ENCODE results near the gene TMEM63A.

The TMEM63A gene

DNA sequence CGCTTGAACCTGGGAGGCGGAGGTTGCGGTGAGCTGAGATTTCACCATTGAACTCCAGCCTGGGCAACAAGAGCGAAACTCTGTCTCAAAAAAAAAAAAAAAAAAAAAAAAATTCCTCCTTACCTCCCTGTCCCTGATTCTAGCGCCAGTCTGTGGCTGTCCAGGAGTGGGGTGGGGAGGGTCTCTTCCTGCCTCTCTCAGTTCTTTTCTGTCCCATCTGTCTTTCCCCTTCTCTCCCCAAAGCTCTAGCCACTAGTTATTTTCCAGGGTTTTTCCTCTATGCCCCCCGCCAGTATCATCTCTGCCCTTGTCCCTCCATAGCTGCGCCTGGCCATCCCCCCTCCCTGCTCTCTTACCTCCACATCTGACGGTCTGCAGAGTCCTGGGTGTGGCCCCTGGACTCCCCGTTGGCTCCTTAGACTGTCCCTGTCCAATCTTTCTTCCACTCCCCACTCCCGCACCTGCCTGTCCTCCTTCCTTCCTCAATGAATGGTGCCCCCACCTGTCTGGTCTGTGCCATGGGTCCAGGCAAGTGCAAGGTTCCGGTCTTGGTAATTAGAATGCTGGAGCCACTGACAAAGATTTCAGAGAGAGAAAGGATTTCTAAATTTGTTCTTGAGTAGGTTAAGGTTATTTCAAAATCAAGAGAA, 1.6 kb upstream of the TMEM63A start:
- FAIRE-seq: no peak

DNA sequence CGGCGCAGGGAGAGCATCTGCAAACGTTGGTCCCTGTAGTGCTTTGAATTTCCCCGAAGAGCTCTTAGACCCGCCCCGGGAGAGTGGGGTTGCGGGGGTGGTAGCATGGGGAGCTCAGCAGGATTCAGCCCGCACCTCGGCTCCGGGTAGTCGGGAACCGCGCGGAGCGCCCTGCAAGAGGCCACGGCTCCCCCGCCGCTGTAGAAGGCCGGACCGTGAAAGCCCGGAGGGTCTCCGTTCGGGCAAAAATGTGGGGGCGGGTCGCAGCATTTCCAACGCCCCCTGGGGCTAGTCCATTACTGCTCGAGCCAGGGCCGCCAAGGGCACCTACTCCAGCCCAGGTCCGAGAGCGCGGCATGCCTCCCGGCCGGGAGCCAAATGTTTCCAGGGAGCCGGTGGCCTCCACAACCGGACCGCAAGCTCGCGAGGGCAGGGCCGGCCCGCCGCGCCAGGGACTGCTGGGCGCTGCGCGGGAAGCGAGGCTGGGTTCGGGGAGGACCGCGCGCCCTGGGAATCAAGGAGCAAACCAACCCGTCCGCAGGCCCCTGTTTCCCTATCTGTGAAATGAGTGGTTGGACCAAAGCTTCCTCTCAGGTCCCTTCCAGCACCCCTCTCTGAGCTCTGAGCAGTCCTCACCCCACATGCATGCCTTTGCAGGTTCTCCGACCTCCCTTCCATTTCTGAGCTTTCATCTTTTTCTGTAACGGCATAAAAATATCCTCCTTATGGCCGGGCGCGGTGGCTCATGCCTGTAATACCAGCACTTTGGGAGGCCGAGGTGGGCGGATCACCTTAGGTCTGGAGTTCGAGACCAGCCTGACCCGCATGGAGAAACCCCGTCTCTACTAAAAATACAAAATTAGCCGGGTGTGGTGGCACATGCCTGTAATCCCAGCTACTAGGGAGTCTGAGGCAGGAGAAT, 775 bp upstream of the TMEM63A start:
- FAIRE-seq: no peak

DNA sequence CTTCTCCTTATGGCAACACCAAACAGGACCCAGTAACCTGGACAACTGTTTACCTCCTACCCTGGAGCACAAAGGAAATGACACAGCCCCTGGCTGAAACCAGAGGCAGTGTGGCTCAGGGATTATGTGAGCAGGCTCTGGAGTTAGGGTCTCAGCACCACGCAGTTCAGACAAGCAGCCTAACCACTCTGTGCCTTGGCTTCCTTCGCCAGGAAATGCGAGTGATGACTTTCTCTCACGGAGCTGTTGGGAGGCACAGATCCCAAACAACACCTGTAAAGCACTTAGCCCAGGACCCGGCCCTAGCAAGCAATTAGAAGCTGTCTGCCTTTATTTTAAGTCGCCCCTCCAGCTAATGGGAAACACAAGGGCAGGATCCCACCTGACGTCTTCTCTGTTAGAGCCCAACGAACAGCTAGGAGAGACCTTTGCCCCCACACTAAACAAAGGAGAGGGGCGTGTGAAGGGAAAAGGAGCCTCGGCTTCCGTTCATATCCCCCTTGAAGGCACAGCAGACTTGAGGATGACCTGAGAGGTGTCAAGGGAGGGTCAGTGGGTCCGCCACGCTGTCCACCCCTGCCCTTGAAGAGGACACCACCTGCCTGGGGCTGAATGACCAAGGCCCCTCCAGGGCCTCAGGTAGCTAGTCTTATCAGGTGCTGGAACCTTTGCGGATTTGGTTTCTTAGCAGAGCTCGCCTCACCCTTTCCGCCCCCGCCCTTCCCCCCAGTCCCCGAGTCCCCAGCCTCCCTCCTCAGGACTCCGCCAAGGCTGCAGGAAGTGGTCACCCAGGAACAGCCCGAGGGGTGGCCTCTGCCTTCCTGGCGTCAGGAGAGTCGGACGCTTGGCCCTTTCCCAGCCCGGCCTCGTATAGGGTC, 860 bp downstream of the TMEM63A start:
- no peak for FAIRE-seq

DNA sequence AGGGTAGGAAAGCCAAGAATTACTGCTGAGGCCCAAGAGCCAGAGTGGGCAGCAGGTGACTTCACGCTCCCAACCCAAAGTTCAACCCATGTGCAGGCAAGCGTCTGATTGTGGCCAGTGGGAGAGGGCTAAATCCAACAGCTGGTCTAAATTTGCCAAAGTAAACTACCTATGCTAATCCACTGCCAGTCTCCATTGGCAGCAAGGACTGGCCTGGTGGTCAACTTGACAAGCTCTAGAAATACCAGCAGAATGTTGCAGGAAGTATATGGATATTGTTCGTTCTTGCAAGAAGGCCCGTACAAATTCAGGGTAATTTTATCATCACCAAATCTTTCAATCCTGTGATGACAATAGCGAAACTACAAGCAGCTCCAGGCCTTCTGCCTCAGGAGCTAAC, 1.5 kb downstream of the TMEM63A start:
- no peak for FAIRE-seq

DNA sequence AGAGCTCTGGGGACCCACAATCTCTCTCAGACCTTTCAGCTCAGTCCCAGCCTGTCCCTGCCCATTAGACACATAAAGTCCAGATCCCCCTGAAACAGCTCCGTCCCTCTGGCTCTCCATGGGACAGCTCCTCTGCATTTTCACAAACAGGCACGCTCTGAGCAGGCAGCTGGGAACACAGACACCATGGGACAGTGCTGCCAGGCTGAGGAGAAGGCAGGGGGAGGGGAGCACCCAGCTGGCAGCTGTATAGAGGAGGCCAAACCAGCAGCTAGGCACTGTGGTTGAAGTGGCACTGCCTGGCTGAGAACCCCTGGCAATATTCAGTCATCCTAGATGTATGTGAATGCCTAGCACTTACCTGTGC, 2.0 kb downstream of the TMEM63A start:
- FAIRE-seq: no peak

DNA sequence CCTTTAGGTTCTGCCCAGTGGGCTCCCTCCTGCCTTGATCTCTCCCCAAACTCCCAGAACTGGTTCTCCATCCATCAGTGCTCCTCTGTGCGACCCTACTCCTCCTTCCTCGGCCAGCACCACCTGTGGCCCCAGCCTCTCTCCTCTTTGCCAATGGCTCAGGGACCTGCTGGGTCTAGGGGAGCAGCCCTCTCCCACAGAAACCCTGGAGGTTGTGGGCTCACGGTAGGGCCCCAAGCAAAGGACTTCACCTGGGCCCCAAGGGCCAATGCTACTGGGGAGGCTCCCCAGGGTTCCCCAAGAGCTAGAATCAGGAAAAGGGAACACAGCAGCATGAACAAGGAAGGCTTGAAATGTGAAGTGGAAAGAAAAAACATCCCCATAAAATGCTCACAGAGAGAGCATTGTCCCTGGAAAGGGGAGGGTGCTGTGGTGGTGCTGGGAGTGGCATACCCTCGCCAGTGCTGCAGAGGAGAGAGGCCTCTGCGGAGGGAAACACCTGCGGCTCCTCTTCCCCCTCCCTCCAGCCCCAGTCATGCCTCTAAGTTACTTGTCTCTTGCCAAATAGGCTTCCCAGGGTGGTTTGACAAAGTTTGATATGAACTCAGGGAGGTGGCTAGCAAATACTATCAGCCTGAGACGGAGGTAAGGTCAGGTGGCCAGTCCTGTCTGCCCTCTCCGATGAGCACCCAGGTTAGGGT, 2.5 kb downstream of the TMEM63A start:
- no peak for FAIRE-seq

DNA sequence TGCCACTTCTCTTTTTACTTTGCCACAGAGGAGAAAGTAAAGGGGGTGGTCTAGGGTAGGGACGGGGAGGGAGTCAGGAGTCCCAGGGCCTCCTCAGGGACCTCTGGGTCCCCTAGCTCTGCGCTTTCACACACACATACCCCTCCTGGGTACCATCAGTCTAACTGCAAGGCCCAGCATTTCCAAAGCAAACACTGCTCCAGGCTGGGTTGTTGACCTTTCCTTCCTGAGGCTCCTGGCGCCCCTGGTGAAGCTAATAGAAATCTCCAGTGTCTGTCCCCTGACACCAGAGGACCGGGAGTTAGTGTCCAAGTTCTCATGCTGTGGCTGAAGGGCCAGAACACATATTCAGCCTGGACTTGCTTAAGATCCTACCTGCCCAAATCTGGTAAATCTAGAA, 3.9 kb downstream of the TMEM63A start:
- no peak for FAIRE-seq

DNA sequence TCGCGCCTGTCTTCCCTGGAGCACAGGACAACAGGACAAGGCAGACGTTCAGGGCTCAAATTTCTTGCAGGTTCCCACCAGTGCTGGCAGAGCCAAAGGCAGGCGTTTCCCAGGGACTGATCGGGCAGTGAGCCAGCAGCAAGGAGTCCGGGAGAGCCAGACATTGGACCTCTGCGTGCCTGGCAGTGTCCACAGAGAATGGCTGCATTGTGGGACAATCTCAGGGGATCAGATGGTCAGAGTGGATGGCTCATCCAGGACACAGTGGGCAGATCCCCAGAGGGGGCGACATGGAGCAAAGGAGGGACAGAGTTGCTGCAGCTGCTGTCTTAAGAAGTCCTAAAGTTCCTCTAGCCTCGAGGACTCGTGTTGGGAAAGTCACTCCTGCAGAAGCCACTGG, 4.6 kb downstream of the TMEM63A start:
- FAIRE-seq: no peak

DNA sequence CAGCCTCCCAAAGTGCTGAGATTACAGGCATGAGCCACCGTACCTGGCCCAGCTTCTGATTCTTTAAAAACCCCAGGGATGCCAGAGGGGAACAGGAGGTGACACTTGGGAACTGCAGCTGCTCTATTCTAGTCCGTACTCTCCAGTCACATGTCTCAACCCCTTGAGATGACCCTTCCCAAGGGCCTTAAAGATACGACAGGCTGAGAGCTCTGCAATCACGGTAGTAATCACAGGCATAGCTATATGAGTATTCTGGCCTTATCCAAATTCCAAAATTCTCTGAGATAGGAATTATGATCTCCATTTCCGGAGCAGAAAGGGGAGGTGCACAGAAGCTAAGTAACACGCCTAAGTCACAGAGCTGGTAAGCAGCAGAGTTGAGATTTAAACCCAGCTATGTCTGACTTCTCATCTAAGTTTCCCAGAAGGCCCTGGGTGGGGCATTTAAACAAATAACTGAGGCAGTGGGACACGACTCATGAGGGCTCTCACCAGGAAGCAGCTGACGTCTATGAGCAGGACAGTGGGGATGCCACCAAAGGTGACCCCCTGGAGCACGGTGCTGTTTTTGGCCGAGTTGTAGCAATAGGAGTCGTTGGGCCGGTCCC, 5.2 kb downstream of the TMEM63A start:
- no peak for FAIRE-seq

DNA sequence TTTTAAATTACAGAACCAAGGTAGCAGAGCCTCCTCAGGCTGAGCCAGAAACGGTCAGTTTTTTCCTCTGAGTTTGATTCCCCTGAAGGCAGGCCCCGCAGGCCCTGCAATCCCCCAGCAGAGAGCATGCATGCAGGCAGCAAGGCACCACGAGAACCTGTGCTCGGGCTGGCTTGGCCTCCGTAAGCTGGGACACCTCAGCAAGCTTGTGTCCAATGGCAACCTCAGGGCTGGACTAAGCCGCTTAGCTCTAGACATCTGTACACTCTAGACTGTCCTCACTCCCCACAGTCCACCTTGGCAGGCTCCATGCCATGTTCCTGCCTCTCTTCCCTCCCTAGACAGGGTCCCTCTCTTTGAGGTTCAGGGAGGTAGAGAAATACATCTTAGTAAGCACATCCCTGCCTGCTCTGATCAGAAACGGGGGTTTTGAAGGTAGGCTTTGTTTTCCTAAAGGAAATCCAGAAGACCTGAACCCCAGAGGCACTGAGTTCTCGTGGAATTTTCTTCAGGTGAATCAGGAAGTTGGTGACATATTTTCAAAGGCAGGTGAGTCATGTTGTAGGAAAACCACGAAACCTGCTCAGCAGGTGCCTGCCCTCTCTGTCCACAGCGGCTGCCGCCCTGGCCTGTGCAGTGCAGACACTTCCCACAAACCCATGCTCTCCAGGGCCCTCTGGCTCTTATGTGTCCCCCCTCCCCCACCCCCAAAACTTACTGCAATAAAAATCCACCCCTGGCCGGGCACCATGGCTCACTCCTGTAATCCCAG, 7.0 kb downstream of the TMEM63A start:
- FAIRE-seq: no peak

DNA sequence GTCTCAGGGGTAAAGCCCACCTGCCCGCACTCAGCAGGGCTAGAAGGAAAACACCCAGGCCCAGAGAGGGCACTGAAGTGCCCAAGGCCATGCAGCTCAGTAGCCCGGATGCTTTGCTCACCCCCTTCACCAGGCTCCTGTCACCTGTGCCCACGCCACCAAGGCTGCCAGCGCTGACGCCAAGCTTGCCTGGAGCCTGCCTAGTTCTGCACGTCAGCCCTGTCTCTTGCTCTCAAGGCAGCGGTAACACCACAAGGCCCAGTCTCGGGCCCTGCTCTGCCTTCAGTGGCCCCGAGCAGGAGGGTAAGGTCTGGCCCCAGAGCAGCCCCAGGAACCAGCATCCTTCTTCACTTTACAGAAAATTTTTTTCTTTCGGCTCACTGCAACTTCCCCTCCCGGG, 7.7 kb downstream of the TMEM63A start:
- FAIRE-seq: no peak

DNA sequence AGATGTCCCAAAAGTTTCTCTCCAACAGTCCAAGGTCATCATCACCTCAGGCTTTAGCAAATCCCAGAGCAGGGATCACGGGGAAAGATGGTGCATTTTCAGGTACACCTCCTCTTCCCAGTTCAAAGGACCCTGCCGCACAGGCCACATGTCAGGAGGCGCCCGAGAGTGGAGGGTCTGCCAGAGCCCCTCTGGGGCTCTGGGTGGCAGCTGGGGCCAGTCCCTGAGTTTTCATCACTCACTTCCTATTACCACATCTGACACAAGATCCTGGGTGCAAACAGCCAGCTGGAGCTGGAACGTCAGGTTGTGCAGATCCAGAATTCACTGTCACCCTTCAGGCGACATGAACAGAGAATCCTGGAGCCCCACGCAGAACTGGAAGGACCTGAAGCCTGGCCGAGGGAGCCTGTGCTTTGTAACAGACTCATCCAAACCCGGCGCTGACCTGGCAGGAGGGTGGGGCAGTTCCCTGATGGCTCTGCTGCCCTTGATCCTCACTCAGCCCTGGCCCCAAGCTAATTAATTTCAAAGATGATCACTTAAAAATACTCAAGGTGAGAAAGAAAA, 8.8 kb downstream of the TMEM63A start:
- no peak for FAIRE-seq

DNA sequence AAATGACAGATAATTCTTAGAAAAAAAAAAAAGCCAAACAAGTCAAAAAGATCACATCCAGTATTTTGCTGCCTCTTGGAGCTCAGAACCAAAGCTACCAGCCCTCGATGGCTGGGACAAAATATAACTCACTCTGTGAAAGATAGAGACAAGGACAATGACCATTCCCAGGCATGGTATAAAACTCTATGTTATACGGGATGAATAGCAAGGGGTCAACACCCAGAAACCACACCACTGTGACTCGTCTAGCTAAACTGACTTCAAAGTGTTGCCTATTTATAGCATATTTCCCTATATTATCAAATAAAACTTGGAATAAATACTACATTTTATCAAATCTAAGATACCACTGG, 10.1 kb downstream of the TMEM63A start:
- no peak for FAIRE-seq

DNA sequence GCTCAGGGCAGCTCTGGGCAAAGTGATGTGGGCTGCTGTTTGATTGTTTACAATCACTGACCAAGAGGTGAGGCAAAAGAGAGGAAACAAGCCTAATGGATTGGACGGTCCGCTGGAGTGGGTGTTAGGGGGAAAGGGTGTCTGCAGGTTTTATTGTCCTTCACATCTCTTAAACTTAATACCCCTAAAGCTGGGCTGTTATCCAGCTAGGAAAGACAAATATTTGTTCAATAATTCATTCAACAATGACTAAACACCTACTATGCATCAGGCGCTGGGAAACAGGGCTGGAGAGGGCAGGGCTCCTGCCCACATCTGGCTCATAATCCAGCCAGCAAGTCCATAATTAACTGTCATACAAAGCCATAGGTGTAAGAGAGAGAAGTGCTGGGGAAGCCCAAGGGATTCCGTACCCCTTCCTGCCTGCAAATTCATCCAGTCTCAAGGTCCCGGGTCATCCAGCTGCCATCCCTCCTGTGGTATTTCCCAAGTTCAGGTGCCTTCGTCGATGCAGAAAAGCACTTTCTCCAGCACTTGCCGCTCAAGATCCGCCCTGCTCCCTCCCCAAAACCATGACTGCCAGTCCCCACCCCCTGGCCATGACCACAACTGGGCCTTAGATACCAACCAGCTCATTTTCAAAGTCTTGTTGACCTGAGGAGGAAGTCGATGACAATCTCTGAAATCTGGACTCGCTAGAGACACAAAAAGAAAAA, 10.7 kb downstream of the TMEM63A start:
- FAIRE-seq: no peak

DNA sequence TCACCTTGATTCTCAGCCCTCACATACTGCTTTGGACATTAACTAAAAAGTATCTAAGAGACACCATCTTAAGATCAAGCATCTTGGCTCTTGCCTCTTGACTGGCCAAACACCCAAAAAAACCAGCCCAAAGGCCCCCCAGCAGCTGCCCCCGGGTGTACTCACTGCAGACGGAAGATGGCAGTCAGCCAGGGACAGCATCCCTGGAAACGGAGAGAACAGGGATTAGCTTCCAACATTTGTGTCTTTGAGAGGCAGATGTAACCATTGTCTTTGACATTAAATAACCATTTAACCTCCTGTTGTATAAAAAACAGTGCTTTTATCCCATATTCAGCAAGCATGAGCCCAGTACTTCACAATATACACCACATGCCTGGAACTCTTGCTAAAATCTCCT, 11.3 kb downstream of the TMEM63A start:
- no peak for FAIRE-seq

DNA sequence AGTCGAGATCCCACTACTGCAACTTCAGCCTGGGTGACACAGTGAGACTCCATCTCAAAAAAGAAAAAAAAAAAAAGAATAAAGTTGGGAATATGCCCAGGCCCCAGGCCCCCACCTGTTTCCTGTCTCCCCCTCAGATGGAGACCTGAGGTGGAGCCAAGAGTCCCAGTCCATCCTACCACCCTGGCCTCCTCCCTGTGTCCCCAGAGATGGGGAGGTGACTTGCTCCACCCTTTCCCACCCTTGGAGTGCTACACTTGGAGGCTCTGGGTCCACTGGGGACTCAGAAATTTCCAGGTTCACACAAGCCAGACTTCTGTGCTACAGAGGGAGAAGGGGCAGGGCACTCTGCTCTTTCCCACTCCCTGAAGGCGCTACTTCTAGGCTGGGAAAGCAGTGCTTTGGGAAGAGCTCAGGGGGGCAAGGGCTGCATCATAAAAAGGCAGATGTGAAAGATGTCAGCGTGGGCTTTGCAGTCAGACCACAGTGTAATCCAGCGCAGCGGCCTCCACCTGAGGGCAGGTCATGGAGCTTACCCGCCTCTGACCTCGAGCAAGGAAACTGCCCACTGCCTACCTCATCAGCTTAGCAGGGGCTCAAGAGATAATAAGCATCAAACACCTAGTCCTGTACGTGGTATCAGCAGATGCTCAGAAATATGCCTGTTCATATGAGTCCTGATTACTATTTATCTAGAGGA, 13.4 kb downstream of the TMEM63A start:
- FAIRE-seq: no peak

DNA sequence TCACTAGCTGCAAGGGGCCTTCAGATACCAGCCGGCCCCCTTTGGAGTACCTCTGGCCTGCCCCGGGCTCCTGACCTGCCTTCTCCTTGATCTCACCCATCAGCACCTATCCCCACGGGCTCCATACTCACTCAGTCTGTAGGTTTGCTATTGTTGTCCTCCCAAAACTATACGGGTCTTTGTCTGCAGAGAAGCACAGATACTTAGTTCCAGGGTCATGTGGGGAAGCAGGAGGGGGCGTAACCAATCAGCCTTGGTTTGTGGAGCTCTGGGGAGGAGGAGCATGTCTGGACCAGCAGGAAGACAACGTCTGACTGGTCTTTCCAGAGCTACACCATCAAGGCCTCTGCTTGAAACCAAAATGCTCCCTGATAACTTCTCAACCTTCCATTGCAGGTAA, 15.2 kb downstream of the TMEM63A start:
- no peak for FAIRE-seq

DNA sequence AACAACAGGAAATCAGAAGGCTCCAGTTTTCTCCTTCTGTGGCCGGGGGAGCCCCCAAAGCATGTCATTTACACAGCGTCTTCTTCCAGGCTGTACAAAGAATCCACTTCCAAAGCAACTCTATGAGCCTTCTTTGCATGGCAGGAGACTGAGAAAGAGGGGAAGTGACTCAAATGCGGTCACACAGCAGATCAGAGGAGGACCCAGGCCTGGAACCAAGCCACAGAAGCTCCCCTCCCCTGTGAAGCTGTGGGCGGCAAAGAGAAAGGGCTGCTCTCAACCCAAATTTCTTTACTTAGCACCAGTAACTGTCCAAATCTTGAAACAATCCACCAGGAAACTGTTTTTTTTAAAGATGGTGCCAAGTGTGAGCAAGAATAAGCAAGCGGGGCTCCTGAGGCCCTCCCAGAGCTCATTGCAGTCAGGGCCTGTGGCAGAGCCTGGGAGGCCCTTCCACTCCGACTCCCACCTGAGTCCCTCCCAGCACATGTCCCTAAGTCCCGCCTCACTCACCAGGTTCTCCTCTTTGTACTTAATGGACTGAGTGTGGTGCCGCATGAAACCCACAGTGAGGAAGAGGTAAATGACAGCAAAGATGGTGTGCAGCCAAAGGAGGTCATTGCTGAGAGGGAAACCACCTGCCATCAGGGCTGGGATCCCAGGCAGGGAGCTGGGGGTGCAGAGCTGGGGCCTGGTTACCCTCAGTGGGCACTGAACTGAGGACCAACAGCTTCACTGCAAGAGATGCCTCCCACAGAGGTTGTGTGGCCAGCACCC, 15.9 kb downstream of the TMEM63A start:
- no peak for FAIRE-seq

DNA sequence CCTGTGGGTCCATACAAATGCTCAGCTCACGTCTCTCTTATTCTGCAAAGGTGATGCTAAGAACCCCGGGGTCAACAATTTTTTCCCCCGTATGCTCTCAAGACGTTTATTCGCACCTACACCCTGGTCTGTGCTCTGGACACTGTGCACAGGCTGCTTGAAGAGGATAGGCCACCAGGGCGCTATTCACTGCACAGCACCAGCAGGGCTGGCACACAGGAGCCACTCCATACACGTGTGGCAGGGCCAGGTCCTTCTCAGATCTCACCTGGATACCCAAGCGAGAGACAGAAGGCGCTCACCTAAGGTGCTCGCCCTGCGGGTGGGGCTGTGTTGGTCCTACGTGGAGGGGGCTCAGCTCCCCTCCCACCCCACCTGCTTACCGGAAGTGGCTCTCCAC, 16.7 kb downstream of the TMEM63A start:
- no peak for FAIRE-seq
